ENCODE measurements around the gene PON1.

PON1 gene

DNA sequence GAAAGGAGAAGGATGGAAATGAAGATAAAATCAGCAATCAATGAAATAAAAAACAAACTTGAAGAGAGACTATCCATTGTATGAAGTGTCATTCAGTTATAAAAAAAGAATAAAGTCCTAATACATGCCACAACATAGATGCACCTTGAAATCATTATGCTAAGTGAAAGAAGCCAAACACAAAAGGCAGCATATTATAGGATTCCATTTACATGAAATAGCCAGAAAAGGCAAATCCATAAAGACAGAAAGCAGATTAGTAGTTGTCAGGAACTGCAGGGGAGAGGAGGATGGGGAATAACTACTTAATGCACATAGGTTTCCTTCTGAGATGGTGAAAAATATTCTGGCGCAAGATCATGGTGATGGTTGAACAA, 6.6 kb upstream of the PON1 start:
- H3K18ac ChIP-seq (ENCODE audit: low read depth in 1 of 2, low read length in 2 of 2) = no peak overlapping the region
- H2BK5ac ChIP-seq (ENCODE audit: low read depth, low read length, poor library complexity, severe bottlenecking) = no peak overlapping the region
- H2AK5ac ChIP-seq (ENCODE audit: low read length, severe bottlenecking) = no peak overlapping the region
- H2BK12ac ChIP-seq (ENCODE audit: low read length in 2 of 2) = no peak overlapping the region
- peak overlapping the region in 1 of 2 experiments; percentile 75 for H3K4me3 ChIP-seq (ENCODE audit: insufficient read depth in 1 of 2, low read depth in 1 of 2, low read length in 2 of 2)
- no peak overlapping the region for H3K14ac ChIP-seq (ENCODE audit: low read length in 2 of 2)
- no peak overlapping the region for H2BK120ac ChIP-seq (ENCODE audit: low read depth, low read length)
- no peak overlapping the region for H3K4me2 ChIP-seq (ENCODE audit: low read length, poor library complexity, severe bottlenecking)
- peaks cover 4% of the 10 kb centered on the region for H3K9me3 ChIP-seq (ENCODE audit: control insufficient read depth, low read length)
- WGBS = 86% methylated on average over 1 of the region's 1 CpG
- H3K79me1 ChIP-seq (replicated peaks; ENCODE audit: low read length, poor library complexity, severe bottlenecking) = no peaks in the 10 kb centered on the region
- no peak overlapping the region for H4K8ac ChIP-seq (ENCODE audit: low read length)
- no peak overlapping the region for H4K91ac ChIP-seq (ENCODE audit: low read length)
- H3K4me1 ChIP-seq (ENCODE audit: control insufficient read depth, insufficient read depth, low read depth, low read length) = peaks cover 3% of the 10 kb centered on the region
- no peak overlapping the region for H3K4ac ChIP-seq (ENCODE audit: low read depth in 1 of 2, low read length in 2 of 2)
- H3K27me3 ChIP-seq (ENCODE audit: control insufficient read depth in 1 of 2, insufficient read depth in 1 of 2, low read length in 2 of 2) = no peaks in the 10 kb centered on the region
- DNase-seq = no peak
- H3K23ac ChIP-seq (ENCODE audit: low read length in 2 of 2) = no peak overlapping the region
- H2AFZ ChIP-seq (ENCODE audit: low read depth, low read length) = no peak overlapping the region
- H3K9ac ChIP-seq (ENCODE audit: low read length) = peak overlapping the region; percentile 73
- no peaks in the 10 kb centered on the region for H3K36me3 ChIP-seq (ENCODE audit: control insufficient read depth in 1 of 2, insufficient read depth in 2 of 2, low read depth in 1 of 2, low read length in 2 of 2)
- H2BK15ac ChIP-seq (ENCODE audit: low read depth, poor library complexity, severe bottlenecking) = no peak overlapping the region
- H3K27ac ChIP-seq (ENCODE audit: low read length, poor library complexity, severe bottlenecking) = no peak overlapping the region

DNA sequence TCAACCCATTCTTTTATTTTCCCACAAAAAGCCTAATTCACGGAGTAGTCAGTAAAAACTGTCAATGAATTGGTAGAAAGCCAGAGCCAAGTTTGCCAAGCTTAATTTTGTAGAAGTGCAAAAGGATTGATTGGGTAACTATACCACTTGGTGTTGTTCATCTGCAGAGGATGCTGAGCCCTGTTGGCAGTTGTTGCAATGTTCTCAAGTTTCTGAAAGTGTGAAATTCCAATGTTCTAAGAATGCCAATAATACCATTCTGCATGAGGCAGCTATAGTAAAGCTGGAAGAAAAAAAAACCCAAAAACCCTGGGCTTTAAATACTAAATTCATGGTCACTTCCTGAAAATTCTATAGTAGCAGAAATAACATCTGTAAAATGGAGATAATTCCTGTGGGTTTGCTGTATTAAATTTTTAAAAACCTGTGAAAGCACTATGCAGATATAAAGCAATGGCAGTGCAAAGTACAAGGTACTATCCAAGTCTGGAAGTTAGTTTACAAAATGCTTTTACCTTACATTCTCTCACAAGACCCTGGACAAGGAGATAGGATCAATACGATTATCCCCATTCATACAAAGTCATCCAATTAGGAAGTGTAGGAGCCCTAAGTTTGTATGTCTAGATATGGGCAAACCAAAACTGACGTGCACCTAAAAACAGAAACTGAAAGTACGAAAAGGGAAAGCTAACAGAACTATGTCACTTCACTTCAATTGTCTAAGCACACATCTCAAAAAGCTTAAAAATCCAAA, 6.0 kb upstream of the PON1 start:
- no peak overlapping the region for H2AK5ac ChIP-seq (ENCODE audit: low read length, severe bottlenecking)
- H3K18ac ChIP-seq (ENCODE audit: low read depth in 1 of 2, low read length in 2 of 2) = no peak overlapping the region
- peak overlapping the region; percentile 41 for H3K4me2 ChIP-seq (ENCODE audit: low read length, poor library complexity, severe bottlenecking)
- no peak overlapping the region for H2AFZ ChIP-seq (ENCODE audit: low read depth, low read length)
- no peak overlapping the region for H2BK120ac ChIP-seq (ENCODE audit: low read depth, low read length)
- peaks cover 4% of the 10 kb centered on the region for H3K9me3 ChIP-seq (ENCODE audit: control insufficient read depth, low read length)
- H3K27ac ChIP-seq (ENCODE audit: low read length, poor library complexity, severe bottlenecking) = peak overlapping the region; percentile 53
- no peaks in the 10 kb centered on the region for H3K36me3 ChIP-seq (ENCODE audit: control insufficient read depth in 1 of 2, insufficient read depth in 2 of 2, low read depth in 1 of 2, low read length in 2 of 2)
- H3K23ac ChIP-seq (ENCODE audit: low read length in 2 of 2) = no peak overlapping the region
- peak overlapping the region in 1 of 2 experiments; percentile 75 for H3K4me3 ChIP-seq (ENCODE audit: insufficient read depth in 1 of 2, low read depth in 1 of 2, low read length in 2 of 2)
- H3K4me1 ChIP-seq (ENCODE audit: control insufficient read depth, insufficient read depth, low read depth, low read length) = no peaks in the 10 kb centered on the region
- H3K27me3 ChIP-seq (ENCODE audit: control insufficient read depth in 1 of 2, insufficient read depth in 1 of 2, low read length in 2 of 2) = peaks cover 0 to under 1% of the 10 kb centered on the region in 2 experiments
- WGBS = 82% methylated on average over 2 of the region's 4 CpGs
- H3K9ac ChIP-seq (ENCODE audit: low read length) = peak overlapping the region; percentile 73
- H2BK15ac ChIP-seq (ENCODE audit: low read depth, poor library complexity, severe bottlenecking) = no peak overlapping the region
- no peak overlapping the region for H4K91ac ChIP-seq (ENCODE audit: low read length)
- H3K4ac ChIP-seq (ENCODE audit: low read depth in 1 of 2, low read length in 2 of 2) = no peak overlapping the region
- no peak overlapping the region for H4K8ac ChIP-seq (ENCODE audit: low read length)
- no peak overlapping the region for H3K14ac ChIP-seq (ENCODE audit: low read length in 2 of 2)
- peak; percentile 20 for DNase-seq
- H3K79me1 ChIP-seq (replicated peaks; ENCODE audit: low read length, poor library complexity, severe bottlenecking) = no peaks in the 10 kb centered on the region
- H2BK12ac ChIP-seq (ENCODE audit: low read length in 2 of 2) = no peak overlapping the region
- no peak overlapping the region for H2BK5ac ChIP-seq (ENCODE audit: low read depth, low read length, poor library complexity, severe bottlenecking)

DNA sequence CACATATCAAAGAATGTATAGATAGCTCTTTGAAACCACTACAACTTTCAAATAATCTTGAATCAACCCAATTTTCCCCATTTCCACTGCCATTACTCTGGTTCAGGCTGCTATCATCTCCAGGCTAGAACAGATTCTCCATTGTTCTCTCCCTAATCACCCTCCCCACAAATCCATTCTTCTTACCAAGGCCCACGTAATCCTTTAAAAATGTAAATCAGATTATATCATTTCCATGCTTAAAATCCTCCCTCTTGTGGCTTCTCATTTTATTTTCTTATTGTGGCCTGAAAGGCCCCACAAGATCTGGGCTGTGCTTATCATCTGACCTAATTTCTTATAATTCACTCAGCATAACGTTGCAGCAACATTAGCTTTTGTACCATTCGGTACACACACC, 3.0 kb upstream of the PON1 start:
- no peak overlapping the region for H4K8ac ChIP-seq (ENCODE audit: low read length)
- H3K79me1 ChIP-seq (replicated peaks; ENCODE audit: low read length, poor library complexity, severe bottlenecking) = no peaks in the 10 kb centered on the region
- H4K91ac ChIP-seq (ENCODE audit: low read length) = no peak overlapping the region
- H3K9me3 ChIP-seq (ENCODE audit: control insufficient read depth, low read length) = peaks cover 4% of the 10 kb centered on the region
- no peak overlapping the region for H3K14ac ChIP-seq (ENCODE audit: low read length in 2 of 2)
- no peak overlapping the region for H2BK12ac ChIP-seq (ENCODE audit: low read length in 2 of 2)
- DNase-seq = no peak
- H3K4me3 ChIP-seq (ENCODE audit: insufficient read depth in 1 of 2, low read depth in 1 of 2, low read length in 2 of 2) = no peak overlapping the region
- H3K4me1 ChIP-seq (ENCODE audit: control insufficient read depth, insufficient read depth, low read depth, low read length) = peaks cover 4% of the 10 kb centered on the region
- H3K27me3 ChIP-seq (ENCODE audit: control insufficient read depth in 1 of 2, insufficient read depth in 1 of 2, low read length in 2 of 2) = peaks cover 0 to 18% of the 10 kb centered on the region in 2 experiments
- no peak overlapping the region for H3K9ac ChIP-seq (ENCODE audit: low read length)
- no peak overlapping the region for H3K27ac ChIP-seq (ENCODE audit: low read length, poor library complexity, severe bottlenecking)
- H3K4ac ChIP-seq (ENCODE audit: low read depth in 1 of 2, low read length in 2 of 2) = no peak overlapping the region
- no peak overlapping the region for H2AFZ ChIP-seq (ENCODE audit: low read depth, low read length)
- no peak overlapping the region for H3K18ac ChIP-seq (ENCODE audit: low read depth in 1 of 2, low read length in 2 of 2)
- H3K4me2 ChIP-seq (ENCODE audit: low read length, poor library complexity, severe bottlenecking) = no peak overlapping the region
- 81% methylated on average over 3 of the region's 3 CpGs for WGBS
- no peak overlapping the region for H2AK5ac ChIP-seq (ENCODE audit: low read length, severe bottlenecking)
- H3K36me3 ChIP-seq (ENCODE audit: control insufficient read depth in 1 of 2, insufficient read depth in 2 of 2, low read depth in 1 of 2, low read length in 2 of 2) = no peaks in the 10 kb centered on the region
- H2BK120ac ChIP-seq (ENCODE audit: low read depth, low read length) = no peak overlapping the region
- no peak overlapping the region for H2BK15ac ChIP-seq (ENCODE audit: low read depth, poor library complexity, severe bottlenecking)
- H2BK5ac ChIP-seq (ENCODE audit: low read depth, low read length, poor library complexity, severe bottlenecking) = no peak overlapping the region
- no peak overlapping the region for H3K23ac ChIP-seq (ENCODE audit: low read length in 2 of 2)

DNA sequence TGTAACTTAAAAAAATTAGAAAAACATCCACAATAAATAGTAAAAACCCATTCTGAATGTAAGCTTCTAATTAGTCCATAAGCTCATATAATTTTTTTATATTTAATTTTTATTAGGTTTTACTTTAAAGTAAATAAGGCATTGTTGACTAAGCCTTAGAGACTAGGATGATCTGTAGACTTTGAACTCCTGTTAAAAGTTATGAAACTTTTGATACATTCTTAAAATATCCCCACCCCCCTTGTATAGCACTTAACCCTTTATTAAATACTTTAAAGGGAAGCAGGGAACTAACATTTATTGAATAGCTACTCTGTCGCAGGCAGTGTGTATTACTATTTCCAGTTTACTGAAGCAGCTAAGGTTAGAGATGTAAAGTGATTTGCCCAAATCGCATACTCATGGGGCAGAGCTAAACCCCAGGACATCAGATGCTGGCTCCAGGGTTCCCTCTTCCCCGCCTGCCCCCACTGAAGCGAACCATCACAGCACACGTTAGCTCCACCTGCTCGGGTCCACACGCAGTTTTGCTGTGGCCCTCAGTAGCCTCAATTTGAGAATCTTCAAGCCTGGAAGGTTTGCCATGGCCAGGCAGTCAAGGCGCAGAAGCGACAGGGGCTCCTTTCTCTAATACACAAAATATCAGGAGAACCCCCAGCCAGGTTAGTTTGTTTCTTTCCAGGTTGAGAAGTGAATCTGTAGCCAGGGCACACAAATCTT, 762 bp downstream of the PON1 start:
- Histone ChIP-seq H2BK12ac (ENCODE audit: low read length in 2 of 2) (no peak overlapping the region), H3K4me3 (ENCODE audit: insufficient read depth in 1 of 2, low read depth in 1 of 2, low read length in 2 of 2) (no peak overlapping the region), H3K27ac (ENCODE audit: low read length, poor library complexity, severe bottlenecking) (no peak overlapping the region), H3K4me2 (ENCODE audit: low read length, poor library complexity, severe bottlenecking) (no peak overlapping the region), H3K27me3 (ENCODE audit: control insufficient read depth in 1 of 2, insufficient read depth in 1 of 2, low read length in 2 of 2) (peaks cover 0 to 18% of the 10 kb centered on the region in 2 experiments), H2BK5ac (ENCODE audit: low read depth, low read length, poor library complexity, severe bottlenecking) (no peak overlapping the region), H3K14ac (ENCODE audit: low read length in 2 of 2) (no peak overlapping the region), H3K4ac (ENCODE audit: low read depth in 1 of 2, low read length in 2 of 2) (no peak overlapping the region), H3K9me3 (ENCODE audit: control insufficient read depth, low read length) (peaks cover 4% of the 10 kb centered on the region), H3K18ac (ENCODE audit: low read depth in 1 of 2, low read length in 2 of 2) (no peak overlapping the region), H4K91ac (ENCODE audit: low read length) (no peak overlapping the region), H2AK5ac (ENCODE audit: low read length, severe bottlenecking) (no peak overlapping the region), H3K9ac (ENCODE audit: low read length) (no peak overlapping the region), H2BK120ac (ENCODE audit: low read depth, low read length) (no peak overlapping the region), H3K79me1 (replicated peaks; ENCODE audit: low read length, poor library complexity, severe bottlenecking) (no peaks in the 10 kb centered on the region), H3K23ac (ENCODE audit: low read length in 2 of 2) (no peak overlapping the region), H3K4me1 (ENCODE audit: control insufficient read depth, insufficient read depth, low read depth, low read length) (peaks cover 4% of the 10 kb centered on the region), H2BK15ac (ENCODE audit: low read depth, poor library complexity, severe bottlenecking) (no peak overlapping the region), H2AFZ (ENCODE audit: low read depth, low read length) (no peak overlapping the region), H4K8ac (ENCODE audit: low read length) (no peak overlapping the region), H3K36me3 (ENCODE audit: control insufficient read depth in 1 of 2, insufficient read depth in 2 of 2, low read depth in 1 of 2, low read length in 2 of 2) (no peaks in the 10 kb centered on the region)
- DNase-seq = no peak
- 85% methylated on average over 6 of the region's 9 CpGs for WGBS
